Mesenchymal stem cell (in vitro differentiated cells and primary cell): ENCODE results near the gene RCOR1.
A peak's percentile ranks its signal among the peaks of the same experiment; 100 is the strongest.

Source experiments
- DNase-seq: peaks from one replicate; pipeline ENCODE4 v3.0.0-alpha.2; 2013
- H2AFZ ChIP-seq: one replicate; pipeline ENCODE4 v1.6.1; 2013; ENCODE audit warnings: low read depth, mild to moderate bottlenecking, control low read depth, inconsistent platforms, low read length, moderate library complexity
- H2AK5ac ChIP-seq: 2 replicates; pipeline ENCODE4 v1.6.1; 2013; ENCODE audit warnings: low read length, moderate library complexity, mild to moderate bottlenecking, inconsistent platforms; ENCODE audit not compliant: severe bottlenecking
- H2BK120ac ChIP-seq: one replicate; pipeline ENCODE4 v1.6.1; 2013; ENCODE audit warnings: low read depth, mild to moderate bottlenecking, inconsistent platforms, low read length, moderate library complexity
- H2BK12ac ChIP-seq, 2 experiments: one replicate each; pipeline ENCODE4 v1.6.1; 2013; ENCODE audit warnings: inconsistent platforms in 2 of 2, low read length in 2 of 2, mild to moderate bottlenecking in 2 of 2, moderate library complexity in 2 of 2, control low read depth in 1 of 2
- H2BK15ac ChIP-seq: one replicate; pipeline ENCODE4 v1.6.1; 2013; ENCODE audit warnings: mild to moderate bottlenecking, low read depth, inconsistent platforms; ENCODE audit not compliant: poor library complexity, severe bottlenecking
- H2BK5ac ChIP-seq: 2 replicates; pipeline ENCODE4 v1.6.1; 2013; ENCODE audit warnings: low read depth, mild to moderate bottlenecking, low read length, control low read depth, inconsistent platforms; ENCODE audit not compliant: poor library complexity, severe bottlenecking
- H3K14ac ChIP-seq, 2 experiments: one replicate each; pipeline ENCODE4 v1.6.1; 2013; ENCODE audit warnings: inconsistent platforms in 2 of 2, low read length in 2 of 2, control low read depth in 1 of 2, mild to moderate bottlenecking in 1 of 2, moderate library complexity in 1 of 2
- H3K18ac ChIP-seq, 2 experiments: one replicate each; pipeline ENCODE4 v1.6.1; 2013; ENCODE audit warnings: inconsistent platforms in 2 of 2, low read length in 2 of 2, control low read depth in 1 of 2, low read depth in 1 of 2, mild to moderate bottlenecking in 1 of 2
- H3K23ac ChIP-seq, 2 experiments: one replicate each; pipeline ENCODE4 v1.6.1; 2013; ENCODE audit warnings: inconsistent platforms in 2 of 2, low read length in 2 of 2, mild to moderate bottlenecking in 2 of 2, moderate library complexity in 2 of 2, control low read depth in 1 of 2
- H3K27ac ChIP-seq: 2 replicates; pipeline ENCODE4 v1.5.1; 2013; ENCODE audit warnings: mild to moderate bottlenecking, moderate library complexity, low read length, control low read depth, inconsistent platforms; ENCODE audit not compliant: poor library complexity, severe bottlenecking
- H3K27me3 ChIP-seq, 2 experiments: 2 replicates each; pipeline versions ENCODE4 v1.6.1 to v1.7.0; 2013; ENCODE audit warnings: low read length in 2 of 2, mild to moderate bottlenecking in 2 of 2, moderate library complexity in 2 of 2, control low read depth in 1 of 2, inconsistent platforms in 1 of 2; ENCODE audit not compliant: control insufficient read depth in 1 of 2, insufficient read depth in 1 of 2
- H3K36me3 ChIP-seq, 2 experiments: 2 replicates each; pipeline versions ENCODE4 v1.6.1 to v1.7.0; 2013; ENCODE audit warnings: low read length in 2 of 2, control low read depth in 1 of 2, inconsistent platforms in 1 of 2, low read depth in 1 of 2, mild to moderate bottlenecking in 1 of 2; ENCODE audit not compliant: insufficient read depth in 2 of 2, control insufficient read depth in 1 of 2
- H3K4ac ChIP-seq, 2 experiments: one replicate each; pipeline ENCODE4 v1.6.1; 2013; ENCODE audit warnings: inconsistent platforms in 2 of 2, low read length in 2 of 2, mild to moderate bottlenecking in 2 of 2, moderate library complexity in 2 of 2, control low read depth in 1 of 2, low read depth in 1 of 2
- H3K4me1 ChIP-seq: 2 replicates; pipeline ENCODE4 v1.6.1; 2013; ENCODE audit warnings: low read depth, low read length, control low read depth; ENCODE audit not compliant: control insufficient read depth, insufficient read depth
- H3K4me2 ChIP-seq: 2 replicates; pipeline ENCODE4 v1.6.1; 2013; ENCODE audit warnings: low read length, mild to moderate bottlenecking, inconsistent platforms; ENCODE audit not compliant: poor library complexity, severe bottlenecking
- H3K4me3 ChIP-seq, 2 experiments: 2 replicates each; pipeline versions ENCODE4 v1.5.1 to v1.7.0; 2013; ENCODE audit warnings: low read length in 2 of 2, mild to moderate bottlenecking in 2 of 2, control low read depth in 1 of 2, low read depth in 1 of 2; ENCODE audit not compliant: insufficient read depth in 1 of 2
- H3K79me1 ChIP-seq: replicated peaks from 2 replicates; pipeline ENCODE4 v1.6.1; 2013; ENCODE audit warnings: mild to moderate bottlenecking, control low read depth, low read length, inconsistent platforms; ENCODE audit not compliant: poor library complexity, severe bottlenecking
- H3K9ac ChIP-seq: 2 replicates; pipeline ENCODE4 v1.7.0; 2013; ENCODE audit warnings: mild to moderate bottlenecking, low read length, moderate library complexity
- H3K9me3 ChIP-seq: 2 replicates; pipeline ENCODE4 v1.7.0; 2013; ENCODE audit warnings: mild to moderate bottlenecking, low read length; ENCODE audit not compliant: control insufficient read depth
- H4K8ac ChIP-seq: one replicate; pipeline ENCODE4 v1.6.1; 2013; ENCODE audit warnings: inconsistent platforms, mild to moderate bottlenecking, low read length, moderate library complexity
- H4K91ac ChIP-seq: one replicate; pipeline ENCODE4 v1.6.1; 2013; ENCODE audit warnings: mild to moderate bottlenecking, low read length, inconsistent platforms
- WGBS: methylation state at CpG from one replicate; pipeline ENCODE4 v1.1.7; 2013; ENCODE audit warnings: mixed read lengths; 5-methylcytosine and 5-hydroxymethylcytosine counted together

RCOR1 gene

DNA sequence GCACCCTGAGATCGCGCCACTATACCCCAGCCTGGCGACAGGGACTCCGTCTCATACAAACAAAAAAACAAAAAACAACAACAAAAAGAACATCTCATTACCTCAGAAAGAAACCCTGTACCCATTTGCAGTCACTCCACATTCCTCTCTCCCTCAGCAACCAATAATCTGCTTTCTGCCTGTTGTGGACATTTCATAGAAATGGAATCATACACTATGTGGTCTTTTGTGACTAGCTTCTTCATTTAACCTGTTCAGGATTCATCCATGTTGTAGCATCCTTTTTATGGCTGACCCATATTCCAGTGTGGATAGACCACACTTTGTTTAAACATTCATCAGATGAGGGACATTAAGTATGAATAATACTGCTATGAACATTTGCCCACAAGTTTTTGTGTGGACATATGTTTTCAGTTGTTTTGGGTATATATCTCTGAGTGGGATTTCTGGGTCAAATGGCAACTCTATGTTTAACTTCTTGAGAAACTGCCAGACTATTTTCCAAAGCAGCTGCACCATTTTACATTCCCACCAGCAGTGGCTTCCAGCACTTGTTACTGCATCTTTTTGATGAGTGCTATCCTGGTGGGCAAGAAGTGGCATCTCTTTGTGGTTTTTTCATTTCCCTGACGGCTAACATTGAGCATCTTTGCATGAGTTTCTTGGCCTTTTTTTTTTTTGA lies 5.9 kb upstream of the RCOR1 start:
- Histone ChIP-seq H3K4me3 (no peak overlapping the region), H2BK15ac (no peak overlapping the region), H2AK5ac (no peak overlapping the region), H2BK120ac (no peak overlapping the region), H4K8ac (no peak overlapping the region), H3K36me3 (no peaks in the 10 kb centered on the region), H3K4me1 (peaks cover 22% of the 10 kb centered on the region), H3K4me2 (no peak overlapping the region), H2AFZ (no peak overlapping the region), H2BK5ac (no peak overlapping the region), H3K27me3 (no peaks in the 10 kb centered on the region), H3K18ac (no peak overlapping the region), H3K9me3 (no peaks in the 10 kb centered on the region), H2BK12ac (no peak overlapping the region), H3K79me1 (peaks cover 7% of the 10 kb centered on the region), H3K23ac (no peak overlapping the region), H3K9ac (no peak overlapping the region), H3K4ac (no peak overlapping the region), H4K91ac (no peak overlapping the region), H3K14ac (no peak overlapping the region), H3K27ac (no peak overlapping the region)
- WGBS = 90% methylated on average over 5 of the region's 5 CpGs
- peak; percentile 37 for DNase-seq

DNA sequence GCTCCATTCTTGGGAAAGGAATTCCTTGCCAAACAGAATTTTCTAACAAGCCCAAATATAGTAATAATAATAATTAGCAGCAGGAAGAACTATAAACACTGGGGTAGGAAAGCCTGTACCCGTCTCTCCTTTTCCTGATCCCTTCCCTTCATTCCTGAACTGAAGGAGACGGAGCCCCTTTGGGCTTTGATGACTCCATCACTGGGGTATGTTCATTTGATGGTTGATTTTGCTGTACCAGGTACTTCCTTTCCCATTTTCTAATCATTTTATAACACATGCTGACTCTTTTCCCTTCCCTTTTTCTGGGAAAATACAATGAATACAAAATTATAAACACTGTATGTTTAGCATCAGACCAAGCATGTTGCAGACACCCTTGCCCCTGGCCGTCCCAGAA lies 3.6 kb upstream of the RCOR1 start:
- Histone ChIP-seq H3K27me3 (no peaks in the 10 kb centered on the region), H3K9me3 (no peaks in the 10 kb centered on the region), H3K4me3 (no peak overlapping the region), H3K79me1 (peaks cover 13% of the 10 kb centered on the region), H2BK12ac (no peak overlapping the region), H3K14ac (no peak overlapping the region), H2BK5ac (no peak overlapping the region), H3K36me3 (no peaks in the 10 kb centered on the region), H3K4ac (no peak overlapping the region), H3K9ac (no peak overlapping the region), H3K4me2 (no peak overlapping the region), H2BK15ac (no peak overlapping the region), H2AFZ (no peak overlapping the region), H3K23ac (no peak overlapping the region), H3K18ac (no peak overlapping the region), H4K8ac (no peak overlapping the region), H3K27ac (no peak overlapping the region), H2BK120ac (no peak overlapping the region), H4K91ac (no peak overlapping the region), H2AK5ac (no peak overlapping the region), H3K4me1 (peaks cover 24% of the 10 kb centered on the region)
- WGBS = 91% methylated on average over 1 of the region's 3 CpGs
- no peak for DNase-seq

DNA sequence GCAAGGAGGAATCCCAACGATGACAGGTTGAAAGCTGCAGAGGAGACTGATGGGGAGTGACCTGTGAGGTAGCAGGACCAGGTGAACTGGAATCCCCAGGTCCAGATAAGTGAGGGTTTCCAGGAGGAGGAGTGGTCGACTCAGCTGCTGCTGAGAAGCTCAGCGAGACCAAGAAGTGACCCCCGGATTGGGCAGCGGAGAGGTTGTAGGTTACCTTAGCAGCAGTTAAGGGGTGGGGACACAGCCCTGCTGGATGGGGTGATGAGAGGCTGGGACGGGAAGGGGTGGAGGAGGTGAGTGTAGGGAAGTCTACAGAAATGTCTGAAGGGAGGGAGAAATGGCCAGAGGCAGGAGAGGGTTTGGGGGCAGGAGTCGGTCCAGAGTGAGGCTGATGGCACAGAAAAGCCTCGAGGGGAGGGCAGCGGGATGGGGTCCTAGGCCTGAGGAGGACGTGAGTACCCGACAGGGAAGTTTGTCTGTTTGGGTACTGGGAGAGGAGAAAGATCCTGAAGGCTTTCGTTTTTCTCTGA lies 2.6 kb upstream of the RCOR1 start:
- WGBS = 96% methylated on average over 12 of the region's 12 CpGs
- H3K27me3 ChIP-seq = no peaks in the 10 kb centered on the region
- H3K14ac ChIP-seq = no peak overlapping the region
- peak overlapping the region; percentile 59 to 75 for H2BK12ac ChIP-seq
- no peak overlapping the region for H2BK15ac ChIP-seq
- H4K8ac ChIP-seq = peak overlapping the region; percentile 8
- H3K4me2 ChIP-seq = no peak overlapping the region
- peaks cover 13% of the 10 kb centered on the region for H3K79me1 ChIP-seq
- DNase-seq = no peak
- no peak overlapping the region for H3K4me3 ChIP-seq
- no peak overlapping the region for H2BK5ac ChIP-seq
- H3K23ac ChIP-seq = no peak overlapping the region
- H2BK120ac ChIP-seq = peak overlapping the region; percentile 54
- no peak overlapping the region for H3K27ac ChIP-seq
- peak overlapping the region; percentile 86 for H2AK5ac ChIP-seq
- H3K4ac ChIP-seq = peak overlapping the region in 1 of 2 experiments; percentile 37
- H2AFZ ChIP-seq = no peak overlapping the region
- H3K4me1 ChIP-seq = peaks cover 24% of the 10 kb centered on the region
- H3K9ac ChIP-seq = no peak overlapping the region
- H3K18ac ChIP-seq = no peak overlapping the region
- H4K91ac ChIP-seq = peak overlapping the region; percentile 89
- H3K9me3 ChIP-seq = no peaks in the 10 kb centered on the region
- no peaks in the 10 kb centered on the region for H3K36me3 ChIP-seq

DNA sequence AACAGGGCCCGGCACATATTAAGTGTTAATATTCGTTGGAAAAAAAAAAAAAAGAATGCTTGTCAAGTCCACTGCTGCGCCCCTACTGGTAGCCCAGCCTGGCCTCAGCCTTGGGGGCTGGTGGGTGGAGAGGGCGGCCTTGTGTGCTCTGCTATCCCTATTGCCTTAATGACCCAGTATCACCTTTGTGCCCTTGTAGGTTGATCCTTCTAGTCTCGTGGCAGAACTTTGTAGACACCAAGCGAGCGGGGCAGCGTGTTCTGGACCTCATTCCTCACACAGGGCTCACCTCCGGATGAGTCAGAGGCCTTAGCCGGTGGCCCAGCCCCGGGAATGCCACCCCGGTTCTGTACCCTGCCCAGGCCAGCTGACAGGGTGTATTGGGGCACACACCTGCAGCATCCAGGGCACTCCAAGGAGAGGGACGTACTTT lies 1.8 kb upstream of the RCOR1 start:
- peak overlapping the region; percentile 67 for H3K4me2 ChIP-seq
- H2AFZ ChIP-seq = no peak overlapping the region
- H3K27me3 ChIP-seq = no peaks in the 10 kb centered on the region
- no peak overlapping the region for H3K23ac ChIP-seq
- H3K4me1 ChIP-seq = peaks cover 21% of the 10 kb centered on the region
- peaks cover 16% of the 10 kb centered on the region for H3K79me1 ChIP-seq
- no peak overlapping the region for H3K4ac ChIP-seq
- peak; percentile 67 for DNase-seq
- H2AK5ac ChIP-seq = peak overlapping the region; percentile 90
- peak overlapping the region; percentile 84 for H2BK120ac ChIP-seq
- no peaks in the 10 kb centered on the region for H3K9me3 ChIP-seq
- no peak overlapping the region for H3K14ac ChIP-seq
- H2BK12ac ChIP-seq = peak overlapping the region; percentile 82 to 87
- no peaks in the 10 kb centered on the region for H3K36me3 ChIP-seq
- peak overlapping the region; percentile 2 for H4K8ac ChIP-seq
- peak overlapping the region; percentile 22 to 79 for H3K4me3 ChIP-seq
- peak overlapping the region; percentile 62 for H3K27ac ChIP-seq
- peak overlapping the region; percentile 80 for H2BK15ac ChIP-seq
- H3K18ac ChIP-seq = peak overlapping the region; percentile 41 to 55
- WGBS = 34% methylated on average over 13 of the region's 13 CpGs
- peak overlapping the region; percentile 86 for H4K91ac ChIP-seq
- H2BK5ac ChIP-seq = no peak overlapping the region
- H3K9ac ChIP-seq = peak overlapping the region; percentile 91
